HEK293 (cell line): ENCODE results near the gene GRIK2.

ENCODE experiments used
- CTCF ChIA-PET: fragments of 350-600 bp; formaldehyde crosslinking; extraction: SDS; loops from one replicate; lab custom pipeline; 2021; ENCODE audit warnings: antibody characterized with exemption; lab: Yijun Ruan, JAX
- POLR2A ChIA-PET: fragments of 300-600 bp; formaldehyde crosslinking; extraction: SDS; loops from one replicate; lab custom pipeline; 2020; ENCODE audit warnings: antibody characterized with exemption, inconsistent platforms; lab: Yijun Ruan, JAX
- H3K27ac ChIP-seq: fragments of 200-500 bp; sonication (Bioruptor generic); 2 replicates; pipeline ENCODE4 v1.5.1; 2014; ENCODE audit warnings: low read depth, low read length, control low read depth, inconsistent platforms; ENCODE audit errors: extremely low read depth
- H3K36me3 ChIP-seq, 2 experiments: fragments of 200-500 bp in 1 of 2; sonication (Bioruptor generic) in 1 of 2; 1 replicate in 1 of 2; 2 replicates in 1 of 2; pipeline ENCODE4 v1.5.1; 2014 to 2017; ENCODE audit warnings: inconsistent platforms in 2 of 2, low read length in 2 of 2; ENCODE audit not compliant: control insufficient read depth in 2 of 2, insufficient read depth in 1 of 2
- H3K4me1 ChIP-seq: fragments of 200-500 bp; sonication (Bioruptor generic); 2 replicates; pipeline ENCODE4 v1.5.1; 2014; ENCODE audit warnings: mild to moderate bottlenecking, low read length, inconsistent platforms; ENCODE audit not compliant: control insufficient read depth, insufficient read depth
- H3K4me3 ChIP-seq: 2 replicates; pipeline ENCODE4 v1.5.1; 2011; ENCODE audit warnings: low read depth, mild to moderate bottlenecking, control low read depth, low read length, moderate library complexity
- H3K9me3 ChIP-seq: fragments of 200-500 bp; sonication (Bioruptor generic); 2 replicates; pipeline ENCODE4 v1.5.1; 2014; ENCODE audit warnings: low read depth, low read length, inconsistent platforms; ENCODE audit not compliant: control insufficient read depth, insufficient read depth
- FEZF1 ChIP-seq: fragments of 450-650 bp; formaldehyde crosslinking; IDR thresholded peaks from 2 replicates; pipeline ENCODE4 v1.5.1; 2016; ENCODE audit warnings: missing biosample characterization, missing genetic modification characterization
- HIC1 ChIP-seq: fragments of 450-650 bp; formaldehyde crosslinking; IDR thresholded peaks from 2 replicates; pipeline ENCODE4 v1.5.1; 2016; ENCODE audit warnings: missing biosample characterization, missing genetic modification characterization
- ZBTB11 ChIP-seq: fragments of 450-650 bp; formaldehyde crosslinking; conservative IDR thresholded peaks from 2 replicates; pipeline ENCODE4 v1.5.1; 2016; ENCODE audit warnings: low read depth, missing biosample characterization, missing genetic modification characterization
- ZBTB20 ChIP-seq: fragments of 450-650 bp; formaldehyde crosslinking; IDR thresholded peaks from 2 replicates; pipeline ENCODE4 v1.5.1; 2016; ENCODE audit warnings: missing biosample characterization, missing genetic modification characterization
- ZNF10 ChIP-seq: fragments of 450-650 bp; formaldehyde crosslinking; IDR thresholded peaks from 2 replicates; pipeline ENCODE4 v1.5.1; 2017; ENCODE audit warnings: missing biosample characterization, missing genetic modification characterization
- ZNF16 ChIP-seq: fragments of 450-650 bp; formaldehyde crosslinking; IDR thresholded peaks from 2 replicates; pipeline ENCODE4 v1.5.1; 2016; ENCODE audit warnings: low read depth, missing biosample characterization, missing genetic modification characterization
- ZNF214 ChIP-seq: fragments of 450-650 bp; formaldehyde crosslinking; IDR thresholded peaks from 2 replicates; pipeline ENCODE4 v1.5.1; 2017; ENCODE audit warnings: missing biosample characterization, mild to moderate bottlenecking, missing genetic modification characterization, borderline replicate concordance
- ZNF26 ChIP-seq: fragments of 450-650 bp; formaldehyde crosslinking; IDR thresholded peaks from 2 replicates; pipeline ENCODE4 v1.5.1; 2016; ENCODE audit warnings: missing biosample characterization, missing genetic modification characterization
- ZNF510 ChIP-seq: fragments of 450-650 bp; formaldehyde crosslinking; IDR thresholded peaks from 2 replicates; pipeline ENCODE4 v1.5.1; 2018; ENCODE audit warnings: mild to moderate bottlenecking, missing genetic modification characterization, missing biosample characterization; ENCODE audit not compliant: insufficient replicate concordance
- ZNF624 ChIP-seq: fragments of 450-650 bp; formaldehyde crosslinking; IDR thresholded peaks from 2 replicates; pipeline ENCODE4 v1.5.1; 2017; ENCODE audit warnings: missing biosample characterization, missing genetic modification characterization
- ZNF645 ChIP-seq: fragments of 450-650 bp; formaldehyde crosslinking; IDR thresholded peaks from 2 replicates; pipeline ENCODE4; 2016; ENCODE audit warnings: missing biosample characterization, missing genetic modification characterization
- ZNF654 ChIP-seq: fragments of 450-650 bp; formaldehyde crosslinking; IDR thresholded peaks from 2 replicates; pipeline ENCODE4 v1.5.1; 2016; ENCODE audit warnings: low read depth, missing biosample characterization, missing genetic modification characterization
- TF ChIP-seq, protein P1 (sequence below): fragments of 450-650 bp; IDR thresholded peaks from 2 replicates; pipeline ENCODE4 v1.5.1; 2018; ENCODE audit warnings: missing biosample characterization, mild to moderate bottlenecking, missing genetic modification characterization
- TF ChIP-seq, protein P2 (sequence below): fragments of 450-650 bp; formaldehyde crosslinking; IDR thresholded peaks from 2 replicates; pipeline ENCODE4 v1.5.1; 2017; ENCODE audit warnings: missing biosample characterization, missing genetic modification characterization
- TF ChIP-seq, protein P3 (sequence below): fragments of 450-650 bp; formaldehyde crosslinking; IDR thresholded peaks from 2 replicates; pipeline ENCODE4 v1.5.1; 2016; ENCODE audit warnings: missing biosample characterization, missing genetic modification characterization
- TF ChIP-seq, protein P4 (sequence below): fragments of 450-650 bp; formaldehyde crosslinking; IDR thresholded peaks from 2 replicates; pipeline ENCODE4 v1.5.1; 2016; ENCODE audit warnings: missing biosample characterization, missing genetic modification characterization

Gene GRIK2

GRCh38 chr6:101429270-101429669 is 35.8 kb downstream of the GRIK2 start:
- no peaks in the 10 kb centered on the region for H3K4me1 ChIP-seq
- CTCF ChIA-PET, result no interaction called here
- no peaks in the 10 kb centered on the region for H3K9me3 ChIP-seq
- POLR2A ChIA-PET, result no interaction called here
- H3K27ac ChIP-seq, result no peak overlapping the region
- H3K4me3 ChIP-seq, result no peak overlapping the region
- TF ChIP-seq ZNF624 (tag by site-specific recombination) (no peak), ZBTB20 (tag by site-specific recombination) (no peak), FEZF1 (tag by site-specific recombination) (no peak), ZNF214 (no peak), ZNF510 (tag by site-specific recombination) (no peak), ZNF10 (tag by site-specific recombination) (no peak), ZNF26 (no peak), HIC1 (tag by site-specific recombination) (no peak), ZBTB11 (tag by site-specific recombination) (no peak), ZNF654 (no peak)
- TF ChIP-seq, protein P1, sequence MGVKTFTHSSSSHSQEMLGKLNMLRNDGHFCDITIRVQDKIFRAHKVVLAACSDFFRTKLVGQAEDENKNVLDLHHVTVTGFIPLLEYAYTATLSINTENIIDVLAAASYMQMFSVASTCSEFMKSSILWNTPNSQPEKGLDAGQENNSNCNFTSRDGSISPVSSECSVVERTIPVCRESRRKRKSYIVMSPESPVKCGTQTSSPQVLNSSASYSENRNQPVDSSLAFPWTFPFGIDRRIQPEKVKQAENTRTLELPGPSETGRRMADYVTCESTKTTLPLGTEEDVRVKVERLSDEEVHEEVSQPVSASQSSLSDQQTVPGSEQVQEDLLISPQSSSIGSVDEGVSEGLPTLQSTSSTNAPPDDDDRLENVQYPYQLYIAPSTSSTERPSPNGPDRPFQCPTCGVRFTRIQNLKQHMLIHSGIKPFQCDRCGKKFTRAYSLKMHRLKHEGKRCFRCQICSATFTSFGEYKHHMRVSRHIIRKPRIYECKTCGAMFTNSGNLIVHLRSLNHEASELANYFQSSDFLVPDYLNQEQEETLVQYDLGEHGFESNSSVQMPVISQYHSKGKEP, result no peak
- TF ChIP-seq, protein P2, sequence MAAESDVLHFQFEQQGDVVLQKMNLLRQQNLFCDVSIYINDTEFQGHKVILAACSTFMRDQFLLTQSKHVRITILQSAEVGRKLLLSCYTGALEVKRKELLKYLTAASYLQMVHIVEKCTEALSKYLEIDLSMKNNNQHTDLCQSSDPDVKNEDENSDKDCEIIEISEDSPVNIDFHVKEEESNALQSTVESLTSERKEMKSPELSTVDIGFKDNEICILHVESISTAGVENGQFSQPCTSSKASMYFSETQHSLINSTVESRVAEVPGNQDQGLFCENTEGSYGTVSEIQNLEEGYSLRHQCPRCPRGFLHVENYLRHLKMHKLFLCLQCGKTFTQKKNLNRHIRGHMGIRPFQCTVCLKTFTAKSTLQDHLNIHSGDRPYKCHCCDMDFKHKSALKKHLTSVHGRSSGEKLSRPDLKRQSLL (tag by site-specific recombination), result no peak
- no peaks in the 10 kb centered on the region for H3K36me3 ChIP-seq

DNA sequence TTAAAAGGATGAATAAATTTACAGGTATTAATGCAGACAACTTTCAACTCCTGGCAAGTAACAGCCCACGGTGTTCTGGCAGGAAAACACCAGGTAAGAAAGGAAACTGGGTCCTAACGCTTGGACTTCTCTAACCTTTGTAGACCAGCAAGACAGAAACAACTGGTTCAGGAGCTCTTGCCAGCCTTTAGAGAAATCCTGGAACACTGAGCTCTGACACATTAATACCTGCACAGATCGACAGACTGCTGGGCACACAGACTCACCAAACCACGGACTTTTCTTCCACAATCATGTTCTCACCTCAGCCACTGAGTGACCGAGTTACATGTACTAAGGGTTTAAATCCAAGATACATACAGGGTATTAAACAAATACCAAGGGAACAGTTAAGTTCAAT is 36.3 kb downstream of the GRIK2 start:
- no peak overlapping the region for H3K27ac ChIP-seq
- H3K36me3 ChIP-seq, result no peaks in the 10 kb centered on the region
- H3K4me1 ChIP-seq, result no peaks in the 10 kb centered on the region
- TF ChIP-seq, protein P3, sequence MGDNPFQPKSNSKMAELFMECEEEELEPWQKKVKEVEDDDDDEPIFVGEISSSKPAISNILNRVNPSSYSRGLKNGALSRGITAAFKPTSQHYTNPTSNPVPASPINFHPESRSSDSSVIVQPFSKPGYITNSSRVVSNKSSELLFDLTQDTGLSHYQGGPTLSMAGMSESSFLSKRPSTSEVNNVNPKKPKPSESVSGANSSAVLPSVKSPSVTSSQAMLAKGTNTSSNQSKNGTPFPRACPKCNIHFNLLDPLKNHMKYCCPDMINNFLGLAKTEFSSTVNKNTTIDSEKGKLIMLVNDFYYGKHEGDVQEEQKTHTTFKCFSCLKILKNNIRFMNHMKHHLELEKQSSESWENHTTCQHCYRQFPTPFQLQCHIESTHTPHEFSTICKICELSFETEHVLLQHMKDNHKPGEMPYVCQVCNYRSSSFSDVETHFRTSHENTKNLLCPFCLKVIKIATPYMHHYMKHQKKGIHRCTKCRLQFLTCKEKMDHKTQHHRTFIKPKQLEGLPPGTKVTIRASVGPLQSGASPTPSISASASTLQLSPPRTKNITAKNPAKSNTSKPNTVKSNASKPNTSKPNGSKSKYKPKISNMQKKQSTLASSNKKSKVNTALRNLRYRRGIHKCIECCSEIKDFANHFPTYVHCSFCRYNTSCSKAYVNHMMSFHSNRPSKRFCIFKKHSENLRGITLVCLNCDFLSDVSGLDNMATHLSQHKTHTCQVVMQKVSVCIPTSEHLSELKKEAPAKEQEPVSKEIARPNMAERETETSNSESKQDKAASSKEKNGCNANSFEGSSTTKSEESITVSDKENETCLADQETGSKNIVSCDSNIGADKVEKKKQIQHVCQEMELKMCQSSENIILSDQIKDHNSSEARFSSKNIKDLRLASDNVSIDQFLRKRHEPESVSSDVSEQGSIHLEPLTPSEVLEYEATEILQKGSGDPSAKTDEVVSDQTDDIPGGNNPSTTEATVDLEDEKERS (tag by site-specific recombination), result no peak
- no peak for TF ChIP-seq ZNF645 (tag by site-specific recombination)
- TF ChIP-seq, protein P4, sequence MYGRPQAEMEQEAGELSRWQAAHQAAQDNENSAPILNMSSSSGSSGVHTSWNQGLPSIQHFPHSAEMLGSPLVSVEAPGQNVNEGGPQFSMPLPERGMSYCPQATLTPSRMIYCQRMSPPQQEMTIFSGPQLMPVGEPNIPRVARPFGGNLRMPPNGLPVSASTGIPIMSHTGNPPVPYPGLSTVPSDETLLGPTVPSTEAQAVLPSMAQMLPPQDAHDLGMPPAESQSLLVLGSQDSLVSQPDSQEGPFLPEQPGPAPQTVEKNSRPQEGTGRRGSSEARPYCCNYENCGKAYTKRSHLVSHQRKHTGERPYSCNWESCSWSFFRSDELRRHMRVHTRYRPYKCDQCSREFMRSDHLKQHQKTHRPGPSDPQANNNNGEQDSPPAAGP (tag by site-specific recombination), result no peak
- no peak for TF ChIP-seq ZNF16 (tag by site-specific recombination)
- ChIA-PET POLR2A (no interaction called here), CTCF (no interaction called here)
- no peak overlapping the region for H3K4me3 ChIP-seq
- no peaks in the 10 kb centered on the region for H3K9me3 ChIP-seq
